Pancreas (tissue), 10 donors: ENCODE data around the gene USP31. TPM values are rescaled to one million over a fixed set of nuclear protein-coding genes. Genes with fewer than 3 reads are reported as not detected.

Experiments
- ATAC-seq, 4 donors: fragments of 200-7000 bp; cut with Tn5 transposase; one replicate each; pipeline versions ENCODE4 v1.8.0 to v1.9.1; 2020; ENCODE audit warnings: mild to moderate bottlenecking in 4 of 4, moderate library complexity in 4 of 4
- DNase-seq, 6 donors: peaks; one replicate each; pipeline ENCODE4 v3.0.0-alpha.2; 2020
- FAIRE-seq: peaks from 2 replicates; lab custom pipeline; 2012; peaks lifted over from hg19 to GRCh38; lab: Jason Lieb, UNC
- H3K27ac ChIP-seq, 4 donors: fragments of 200-600 bp; sonication (generic); 1 replicate in 3 of 4; 2 replicates in 1 of 4; pipeline versions ENCODE4 v1.5.0 to v1.8.0; 2020
- H3K27me3 ChIP-seq, 4 donors: fragments of 200-600 bp; one replicate each; pipeline ENCODE4 v1.8.0; 2021
- H3K36me3 ChIP-seq, 3 donors: fragments of 200-600 bp; sonication (generic) in 1 of 3; one replicate each; pipeline versions ENCODE4 v1.5.0 to v1.8.0; 2020 to 2021
- H3K4me1 ChIP-seq, 3 donors: fragments of 200-600 bp; one replicate each; pipeline ENCODE4 v1.8.0; 2021
- H3K4me3 ChIP-seq, 4 donors: fragments of 200-600 bp; sonication (generic) in 2 of 4; one replicate each; pipeline versions ENCODE4 v1.5.0 to v1.8.0; 2020 to 2021
- H3K9me3 ChIP-seq, 4 donors: fragments of 200-600 bp; one replicate each; pipeline ENCODE4 v1.8.0; 2021
- WGBS, 2 donors: extraction: QIAGEN DNeasy Blood & Tissue Kit; methylation state at CpG; one replicate each; pipeline ENCODE4 v1.1.7; 2013; 5-methylcytosine and 5-hydroxymethylcytosine counted together
- intact Hi-C, 3 donors: fragments of 100-400 bp; cut with DNase I; formaldehyde crosslinking; loops; one replicate each; pipeline versions ENCODE4 v1.11.1 to v1.14.2; 2022
- polyA plus RNA-seq, 2 donors: library from polyadenylated mRNA; stranded (reverse); fragments of 200-250 nt; gene quantifications; one replicate each; pipeline ENCODE4 v1.2.3, GENCODE V29; 2013
- total RNA-seq, 6 donors: library from RNA; stranded (reverse); fragmentation: NEBNext Ultra II Directional in 4 of 6; extraction: Animal tissue kit (Norgen Biotek cat#: 25700) in 4 of 6; gene quantifications; one replicate each; pipeline versions ENCODE4 v1.2.1 to v1.2.4, GENCODE V29; 2021 to 2023
- TF ChIP-seq, protein P1 (sequence below), 4 donors: fragments of 200-600 bp; sonication (generic) in 3 of 4; IDR thresholded peaks; one replicate each; pipeline versions ENCODE4 v1.5.0 to v1.8.0; 2021; ENCODE audit warnings: antibody characterized with exemption in 4 of 4
- donor health status: healthy with polysubstance abuse.
- donor health status: DM: no; HTN: no; CAD: no; lungs with moderate emphysema.
- donor health status: DM: no; HTN: no; CAD: no.
- donor health status: control.
- donor health status: control.
- donor health status: Bipolar disorder and iron deficiency.
- donor health status: DM: yes; HTN: yes; CAD: no.
- donor health status: DM: no; HTN: no; CAD: no.
- donor health status: DM: no; HTN: no; CAD: no.
- donor health status: DM: yes; HTN: yes; CAD: no.

USP31 gene
- total and polyA plus RNA-seq, 8 donors = 1.9 to 10.0 (median 5.5) TPM

DNA sequence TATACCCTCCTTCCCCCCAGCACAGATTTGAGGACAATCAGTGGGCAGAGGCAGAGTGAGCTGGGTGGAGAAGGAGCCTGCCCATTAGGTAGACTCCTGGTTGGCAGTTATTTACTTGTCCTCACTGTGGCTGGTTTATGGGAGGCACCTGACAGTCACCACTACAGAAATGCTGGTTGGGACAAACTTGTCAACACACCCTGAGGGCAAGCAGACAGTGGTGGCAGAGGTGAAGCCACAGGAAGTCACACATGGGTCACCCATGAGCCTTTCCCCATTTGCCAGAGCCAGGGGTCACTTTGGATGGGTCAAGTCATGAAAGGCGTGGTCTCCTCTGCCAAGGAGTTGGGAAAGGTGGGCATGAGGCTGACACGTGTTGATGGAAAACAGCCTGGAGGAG lies 39.7 kb upstream of the USP31 start:
- H3K4me3 ChIP-seq = no peak overlapping the region
- no peaks in the 10 kb centered on the region for H3K36me3 ChIP-seq
- ATAC-seq (no peak), DNase-seq (no peak), FAIRE-seq (no peak)
- WGBS, 2 donors = 70 to 96% methylated on average over 2 of the region's 2 CpGs
- H3K27me3 ChIP-seq = no peaks in the 10 kb centered on the region
- TF ChIP-seq, protein P1, sequence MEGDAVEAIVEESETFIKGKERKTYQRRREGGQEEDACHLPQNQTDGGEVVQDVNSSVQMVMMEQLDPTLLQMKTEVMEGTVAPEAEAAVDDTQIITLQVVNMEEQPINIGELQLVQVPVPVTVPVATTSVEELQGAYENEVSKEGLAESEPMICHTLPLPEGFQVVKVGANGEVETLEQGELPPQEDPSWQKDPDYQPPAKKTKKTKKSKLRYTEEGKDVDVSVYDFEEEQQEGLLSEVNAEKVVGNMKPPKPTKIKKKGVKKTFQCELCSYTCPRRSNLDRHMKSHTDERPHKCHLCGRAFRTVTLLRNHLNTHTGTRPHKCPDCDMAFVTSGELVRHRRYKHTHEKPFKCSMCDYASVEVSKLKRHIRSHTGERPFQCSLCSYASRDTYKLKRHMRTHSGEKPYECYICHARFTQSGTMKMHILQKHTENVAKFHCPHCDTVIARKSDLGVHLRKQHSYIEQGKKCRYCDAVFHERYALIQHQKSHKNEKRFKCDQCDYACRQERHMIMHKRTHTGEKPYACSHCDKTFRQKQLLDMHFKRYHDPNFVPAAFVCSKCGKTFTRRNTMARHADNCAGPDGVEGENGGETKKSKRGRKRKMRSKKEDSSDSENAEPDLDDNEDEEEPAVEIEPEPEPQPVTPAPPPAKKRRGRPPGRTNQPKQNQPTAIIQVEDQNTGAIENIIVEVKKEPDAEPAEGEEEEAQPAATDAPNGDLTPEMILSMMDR (IDR thresholded peaks at IDR 0.05) = no peak
- intact Hi-C loops = loop anchor here in 1 of 3 donors (10.0 kb wide), 1 partner anchor 246 kb away; no protein-coding TSS in a partner anchor
- H3K9me3 ChIP-seq = no peaks in the 10 kb centered on the region
- no peaks in the 10 kb centered on the region for H3K4me1 ChIP-seq
- no peak overlapping the region for H3K27ac ChIP-seq

DNA sequence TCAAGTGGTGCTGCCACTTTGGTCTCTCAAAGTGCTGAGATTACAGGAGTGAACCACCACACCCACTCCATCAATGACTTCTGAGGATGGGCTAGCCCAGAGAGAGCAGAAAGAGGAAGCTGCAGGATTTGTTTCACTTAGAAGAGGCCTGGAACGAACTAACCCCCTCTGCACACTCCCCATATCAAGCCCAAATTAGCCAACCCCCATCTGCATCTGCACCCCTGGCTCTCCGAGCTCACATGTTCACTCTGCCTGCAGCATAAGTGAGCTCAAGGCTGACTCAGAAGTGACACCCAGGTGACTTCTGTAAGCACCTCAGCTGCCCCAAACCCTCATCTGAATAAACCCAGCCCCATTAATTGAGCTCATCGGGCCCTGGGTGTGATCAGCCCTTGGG lies 38.1 kb upstream of the USP31 start:
- DNase-seq = no peak
- Histone ChIP-seq H3K4me3 (no peak overlapping the region), H3K4me1 (peaks cover 0 to 10% (median 0%) of the 10 kb centered on the region in 3 donors), H3K9me3 (no peaks in the 10 kb centered on the region), H3K27me3 (no peaks in the 10 kb centered on the region), H3K36me3 (no peaks in the 10 kb centered on the region), H3K27ac (no peak overlapping the region)
- intact Hi-C loops = loop anchor here in 1 of 3 donors (10.0 kb wide), 1 partner anchor 247 kb away; no protein-coding TSS in a partner anchor
- TF ChIP-seq, protein P1 (IDR thresholded peaks at IDR 0.05) = no peak
- ATAC-seq = no peak
- no peak for FAIRE-seq
- 66 to 78% methylated on average over 3 of the region's 3 CpGs for WGBS, 2 donors

DNA sequence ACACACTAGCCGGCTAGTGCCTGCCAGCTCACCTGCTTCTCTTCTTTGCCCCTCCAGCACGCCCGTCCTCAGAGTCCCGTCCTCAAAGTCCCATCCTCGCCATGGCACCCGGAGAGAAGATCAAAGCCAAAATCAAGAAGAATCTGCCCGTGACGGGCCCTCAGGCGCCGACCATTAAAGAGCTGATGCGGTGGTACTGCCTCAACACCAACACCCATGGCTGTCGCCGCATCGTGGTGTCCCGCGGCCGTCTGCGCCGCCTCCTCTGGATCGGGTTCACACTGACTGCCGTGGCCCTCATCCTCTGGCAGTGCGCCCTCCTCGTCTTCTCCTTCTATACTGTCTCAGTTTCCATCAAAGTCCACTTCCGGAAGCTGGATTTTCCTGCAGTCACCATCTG lies 36.9 kb upstream of the USP31 start:
- DNase-seq (peak in 1 of 6 donors; percentile 58), ATAC-seq (no peak), FAIRE-seq (no peak)
- TF ChIP-seq, protein P1 (IDR thresholded peaks at IDR 0.05) = no peak
- Histone ChIP-seq H3K36me3 (no peaks in the 10 kb centered on the region), H3K9me3 (no peaks in the 10 kb centered on the region), H3K4me3 (no peak overlapping the region), H3K27ac (peak overlapping the region in 1 of 4 donors; percentile 25), H3K27me3 (no peaks in the 10 kb centered on the region), H3K4me1 (peaks cover 0 to 10% (median 0%) of the 10 kb centered on the region in 3 donors)
- WGBS, 2 donors = 68 to 71% methylated on average over 24 of the region's 24 CpGs
- intact Hi-C loops = loop anchor here in 1 of 3 donors (10.0 kb wide), 1 partner anchor 249 kb away; no protein-coding TSS in a partner anchor

DNA sequence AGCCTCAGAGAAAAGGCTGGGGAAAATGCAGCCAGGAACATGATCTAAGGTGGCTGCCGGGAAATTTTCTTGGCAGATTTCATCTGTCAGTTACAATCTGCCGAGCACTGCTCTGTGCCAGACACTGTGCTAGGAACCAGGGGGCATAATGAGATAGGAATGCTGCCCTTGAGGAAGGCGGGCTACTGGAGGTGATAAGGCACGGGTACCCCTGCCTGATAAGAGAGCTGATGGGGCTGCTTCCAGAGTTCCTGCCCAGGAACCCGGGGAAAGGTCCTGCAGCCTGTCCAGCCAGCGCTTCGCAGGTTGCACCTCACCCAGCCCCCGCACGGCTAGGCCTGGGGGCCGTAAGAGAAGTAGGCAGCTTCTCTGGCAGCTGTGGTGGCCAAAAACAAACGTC lies 36.4 kb upstream of the USP31 start:
- TF ChIP-seq, protein P1 (IDR thresholded peaks at IDR 0.05) = no peak
- FAIRE-seq (no peak), ATAC-seq (peak in 3 of 4 donors; percentile 16 to 42 (median 22)), DNase-seq (peak; percentile 45 to 57 (median 51))
- Histone ChIP-seq H3K4me3 (no peak overlapping the region), H3K9me3 (no peaks in the 10 kb centered on the region), H3K27ac (peak overlapping the region in 1 of 4 donors; percentile 25), H3K27me3 (no peaks in the 10 kb centered on the region), H3K36me3 (no peaks in the 10 kb centered on the region), H3K4me1 (peaks cover 0 to 10% (median 0%) of the 10 kb centered on the region in 3 donors)
- WGBS, 2 donors = 8 to 12% methylated on average over 10 to 11 of the region's 11 CpGs
- intact Hi-C loops = loop anchor here in 1 of 3 donors (10.0 kb wide), 1 partner anchor 249 kb away; no protein-coding TSS in a partner anchor

DNA sequence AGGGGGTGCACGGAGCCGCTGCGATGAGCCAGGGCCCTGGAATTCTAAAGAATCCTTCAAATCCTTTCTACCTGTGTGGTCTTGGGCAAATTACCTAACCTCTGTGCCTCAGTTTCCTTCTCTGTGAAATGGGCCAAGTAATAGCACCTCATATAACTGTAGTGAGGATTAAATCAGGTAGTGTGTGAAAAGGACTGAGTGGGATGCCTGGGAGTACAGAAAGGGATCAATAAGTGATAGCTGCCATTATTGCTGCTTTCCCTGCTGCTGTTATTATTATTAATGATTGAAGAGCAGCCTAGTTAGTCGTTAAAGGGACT lies 34.3 kb upstream of the USP31 start:
- no peak for FAIRE-seq
- no peak for ATAC-seq
- Histone ChIP-seq H3K27me3 (no peaks in the 10 kb centered on the region), H3K27ac (no peak overlapping the region), H3K4me3 (peak overlapping the region in 3 of 4 donors; percentile 11 to 61 (median 45)), H3K9me3 (no peaks in the 10 kb centered on the region), H3K36me3 (no peaks in the 10 kb centered on the region), H3K4me1 (peaks cover 0 to 10% (median 0%) of the 10 kb centered on the region in 3 donors)
- 12 to 17% methylated on average over 4 of the region's 4 CpGs for WGBS, 2 donors
- TF ChIP-seq, protein P1 (IDR thresholded peaks at IDR 0.05) = no peak
- intact Hi-C loops = loop anchor here in 2 of 3 donors (5.0 to 10.0 kb wide), 2 partner anchors 249 to 251 kb away; no protein-coding TSS in a partner anchor
- DNase-seq = no peak
